ENCODE data around the gene KIF4B.

The KIF4B gene

DNA sequence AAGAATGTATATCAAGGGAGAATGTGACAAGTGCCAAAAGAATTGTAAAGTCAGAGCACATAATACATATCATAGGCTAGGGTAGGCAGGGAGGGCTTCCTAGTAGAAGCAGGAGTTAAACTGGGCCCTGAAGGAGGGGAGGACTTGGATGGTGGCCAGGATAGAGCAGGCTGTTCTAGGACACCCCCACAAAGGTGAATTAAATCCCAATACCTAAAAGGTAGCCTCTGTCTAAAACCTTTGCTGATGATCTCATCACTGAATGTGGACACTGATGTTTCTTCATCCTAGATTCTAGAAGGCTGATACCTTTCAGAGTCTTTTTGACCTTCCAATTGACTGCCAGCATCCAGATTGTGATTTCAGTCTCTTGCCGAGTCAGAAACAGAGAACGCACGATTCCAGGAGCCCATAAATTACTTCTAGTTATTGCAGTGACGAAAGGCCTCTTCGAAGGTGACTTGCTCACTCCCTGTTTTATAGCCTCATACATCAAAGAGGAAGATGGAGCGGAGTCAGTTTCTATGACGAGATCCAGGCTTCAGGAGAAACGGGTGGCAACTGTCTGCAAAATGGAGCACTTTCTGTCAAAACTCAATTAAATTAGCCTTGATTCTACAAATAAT is 43.2 kb downstream of the KIF4B start:
- DNase-seq = no peak

DNA sequence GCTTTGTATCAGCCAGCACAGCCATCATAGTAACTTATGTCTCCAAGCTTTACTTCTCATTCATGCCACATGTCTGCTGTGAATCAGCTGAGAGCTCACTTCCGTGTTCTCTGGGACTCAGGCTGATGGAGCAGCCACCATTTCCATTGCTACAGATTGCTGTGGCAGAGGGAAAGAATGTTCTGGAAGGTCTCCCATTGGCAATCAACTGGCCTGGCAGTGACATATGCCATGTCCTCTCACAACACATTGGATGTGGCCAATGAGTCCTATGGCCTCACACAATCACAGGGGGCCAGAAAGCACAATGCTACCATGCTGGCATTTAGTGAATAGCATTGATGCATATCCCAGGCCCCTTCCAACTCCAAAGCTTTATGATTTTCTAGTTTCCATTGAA is 44.1 kb downstream of the KIF4B start:
- DNase-seq = no peak

DNA sequence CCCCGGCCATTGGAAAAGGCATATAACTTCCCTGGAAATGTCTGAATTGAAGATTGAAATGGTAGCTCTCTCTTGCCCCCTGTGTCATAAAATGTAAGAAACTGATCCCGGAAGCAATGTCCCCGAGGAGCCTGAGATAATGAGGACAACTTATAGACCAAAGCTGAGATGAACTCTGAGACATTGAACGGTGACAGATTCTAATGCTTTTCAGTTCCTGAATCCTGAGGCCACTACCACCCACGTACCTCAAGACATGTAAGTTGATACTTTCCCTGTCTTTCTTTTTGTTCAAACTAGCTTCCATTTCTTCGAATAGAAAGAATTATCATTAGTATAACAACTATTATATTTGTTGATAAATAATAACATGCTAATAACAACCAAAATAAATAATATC is 51.0 kb downstream of the KIF4B start:
- DNase-seq = no peak

DNA sequence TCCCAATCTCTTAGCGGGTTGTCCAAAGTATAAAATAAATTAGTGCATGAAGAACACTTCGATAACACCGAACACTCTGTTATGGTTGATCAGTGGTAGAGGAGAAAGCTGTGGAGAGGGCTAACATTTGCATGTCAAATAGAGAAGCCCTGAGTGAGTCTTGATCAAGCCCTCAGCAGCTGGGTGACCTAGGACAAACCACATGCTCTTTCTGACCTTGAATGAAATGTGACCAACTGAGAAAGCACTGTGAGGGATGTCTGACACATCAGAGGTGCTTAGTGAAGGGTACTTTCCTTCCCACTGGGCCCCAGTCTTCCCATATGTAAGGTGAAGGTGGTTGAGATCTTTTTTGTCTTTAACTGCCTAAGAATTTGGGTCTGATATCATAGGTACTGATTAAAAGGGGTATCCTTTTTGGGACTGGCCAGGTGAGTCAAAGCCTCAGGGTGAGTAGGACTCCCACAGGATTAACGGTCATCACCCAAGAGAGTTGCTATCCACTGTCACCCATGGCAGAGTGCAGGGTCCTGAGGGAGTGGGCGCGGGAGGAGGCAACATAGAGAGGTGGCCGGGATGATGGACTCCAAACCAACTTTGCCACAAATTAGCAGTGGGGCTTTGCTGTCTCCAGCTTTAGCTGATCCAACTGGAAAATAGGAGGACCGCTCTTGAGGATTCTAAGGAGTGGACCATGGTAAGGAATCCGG is 53.5 kb downstream of the KIF4B start:
- DNase-seq = no peak
